Measurements from ENCODE around the gene HLA-A.
A peak's percentile ranks its signal among the peaks of the same experiment; 100 is the strongest.
"Not testable (repeated sequence)": the region's sequence is repeated elsewhere in the genome, so short reads cannot be mapped to it uniquely, and the experiment has no call there.

Gene HLA-A

DNA sequence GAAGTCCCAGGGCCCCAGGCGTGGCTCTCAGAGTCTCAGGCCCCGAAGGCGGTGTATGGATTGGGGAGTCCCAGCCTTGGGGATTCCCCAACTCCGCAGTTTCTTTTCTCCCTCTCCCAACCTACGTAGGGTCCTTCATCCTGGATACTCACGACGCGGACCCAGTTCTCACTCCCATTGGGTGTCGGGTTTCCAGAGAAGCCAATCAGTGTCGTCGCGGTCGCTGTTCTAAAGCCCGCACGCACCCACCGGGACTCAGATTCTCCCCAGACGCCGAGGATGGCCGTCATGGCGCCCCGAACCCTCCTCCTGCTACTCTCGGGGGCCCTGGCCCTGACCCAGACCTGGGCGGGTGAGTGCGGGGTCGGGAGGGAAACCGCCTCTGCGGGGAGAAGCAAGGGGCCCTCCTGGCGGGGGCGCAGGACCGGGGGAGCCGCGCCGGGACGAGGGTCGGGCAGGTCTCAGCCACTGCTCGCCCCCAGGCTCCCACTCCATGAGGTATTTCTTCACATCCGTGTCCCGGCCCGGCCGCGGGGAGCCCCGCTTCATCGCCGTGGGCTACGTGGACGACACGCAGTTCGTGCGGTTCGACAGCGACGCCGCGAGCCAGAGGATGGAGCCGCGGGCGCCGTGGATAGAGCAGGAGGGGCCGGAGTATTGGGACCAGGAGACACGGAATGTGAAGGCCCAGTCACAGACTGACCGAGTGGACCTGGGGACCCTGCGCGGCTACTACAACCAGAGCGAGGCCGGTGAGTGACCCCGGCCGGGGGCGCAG is at the start of gene HLA-A:
HLA-A (plus strand) TSS at position 258 of the 778 bp plus-strand sequence; CDS start at position 280, 22 bp downstream.
- DNase-seq (ENCODE audit: low spot score) = peak; percentile 96

DNA sequence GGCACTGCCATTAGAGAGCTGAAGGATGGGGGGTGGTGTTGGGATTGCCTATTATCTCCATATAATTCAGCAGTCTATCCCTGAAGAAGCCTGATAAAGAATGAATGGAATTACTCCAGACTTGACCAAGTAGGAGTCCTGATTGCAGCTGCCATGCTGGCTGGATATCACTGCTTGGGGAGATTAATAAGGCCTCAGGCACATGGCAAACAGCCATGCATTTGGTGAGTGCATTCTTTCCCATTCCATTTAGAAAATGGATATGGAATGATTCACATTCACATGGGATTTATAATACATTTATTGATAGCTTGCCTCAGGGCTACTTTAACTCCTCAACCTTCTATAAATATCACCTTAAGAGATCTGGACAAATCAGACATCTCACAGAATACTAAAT is 49.6 kb upstream of the HLA-A start:
- DNase-seq (ENCODE audit: low spot score) = no peak

DNA sequence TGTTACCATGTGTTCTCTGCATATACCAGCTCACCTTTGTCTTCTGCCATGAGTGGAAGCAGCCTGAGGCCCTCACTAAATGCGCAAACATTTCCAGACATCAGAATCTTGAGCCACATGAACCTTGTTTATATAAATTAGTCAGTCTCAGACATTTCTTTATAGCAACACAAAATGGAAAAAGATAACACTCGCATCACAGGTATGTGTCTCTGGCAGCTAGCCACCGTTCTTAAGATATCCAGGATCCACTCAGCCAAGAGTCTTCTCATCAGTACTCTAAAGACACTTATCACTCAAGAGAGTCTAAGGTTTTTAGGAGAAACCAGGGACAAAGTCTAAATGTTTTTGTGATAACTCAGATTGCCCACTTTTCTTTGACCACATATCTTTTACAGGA is 43.1 kb upstream of the HLA-A start:
- DNase-seq (ENCODE audit: low spot score) = no peak

DNA sequence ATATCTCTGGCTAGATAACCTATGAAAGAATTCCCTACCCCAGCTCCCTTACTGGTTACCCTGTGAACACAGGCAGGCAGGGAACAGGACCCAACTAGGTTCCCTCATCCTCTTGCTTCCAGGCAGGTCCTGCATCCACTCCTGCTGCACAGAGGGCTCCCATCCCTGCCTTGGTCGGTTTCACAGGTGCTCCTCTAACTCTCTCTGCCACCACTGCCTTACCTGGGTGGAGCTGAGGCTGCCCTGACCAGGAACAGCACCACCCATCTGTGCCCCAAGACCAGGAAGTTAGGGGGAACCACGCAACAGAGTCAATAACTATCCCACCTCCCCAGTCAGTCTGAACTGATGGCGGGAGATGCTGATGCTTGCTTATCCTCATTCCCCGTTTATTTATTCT is 37.0 kb upstream of the HLA-A start:
- no peak for DNase-seq (ENCODE audit: low spot score)

DNA sequence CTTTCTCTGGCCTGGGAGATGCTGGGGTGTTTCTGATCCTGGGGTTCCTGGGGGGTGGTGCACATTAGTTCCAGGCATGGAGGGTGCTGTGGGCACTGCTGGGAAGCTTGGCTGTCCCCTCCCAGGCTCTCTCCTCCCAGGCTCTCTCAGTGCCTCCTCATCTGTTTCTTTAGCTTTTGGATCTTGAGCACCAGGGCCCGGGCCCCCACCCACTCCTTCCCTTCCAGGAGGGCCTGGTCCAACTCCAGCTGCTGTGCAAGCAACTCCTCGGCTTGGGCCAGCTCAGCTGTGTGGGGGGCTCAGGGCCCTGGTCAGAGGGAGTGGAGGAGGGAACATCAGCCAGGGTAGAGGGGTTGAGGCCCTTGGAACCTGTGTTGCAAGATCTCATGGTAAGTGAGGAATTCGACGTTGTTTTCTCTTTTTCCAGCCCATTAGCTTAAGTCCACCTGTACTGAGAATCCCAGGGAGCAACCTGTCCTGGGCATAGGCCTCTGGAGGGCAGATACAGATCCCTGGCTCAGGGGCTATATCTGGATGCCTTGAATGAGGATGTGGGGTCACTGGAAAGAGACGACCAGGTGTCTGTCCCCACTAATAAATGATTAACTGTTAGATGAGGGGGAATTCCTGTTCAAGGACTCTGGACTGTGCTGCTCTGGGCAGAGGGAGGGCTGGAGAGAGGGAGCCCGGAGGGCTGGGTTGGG is 34.5 kb upstream of the HLA-A start:
- DNase-seq (ENCODE audit: low spot score) = no peak

DNA sequence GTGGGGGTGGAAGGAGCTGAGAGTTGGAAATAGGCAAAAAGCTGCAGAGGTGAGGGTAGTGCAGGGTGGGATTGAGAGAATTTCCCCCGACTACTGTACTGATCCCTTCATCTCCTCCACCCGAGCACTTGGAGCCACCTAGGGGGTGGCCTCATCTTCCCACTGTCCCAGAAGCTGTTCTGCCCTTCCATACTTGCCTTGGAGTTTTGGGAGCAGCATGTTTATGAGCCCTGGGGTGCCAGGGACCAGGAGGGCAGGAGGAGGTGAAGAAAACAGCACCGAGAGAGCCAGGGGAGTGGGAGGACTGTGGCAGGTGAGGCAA is 34.0 kb upstream of the HLA-A start:
- DNase-seq (ENCODE audit: low spot score) = no peak

DNA sequence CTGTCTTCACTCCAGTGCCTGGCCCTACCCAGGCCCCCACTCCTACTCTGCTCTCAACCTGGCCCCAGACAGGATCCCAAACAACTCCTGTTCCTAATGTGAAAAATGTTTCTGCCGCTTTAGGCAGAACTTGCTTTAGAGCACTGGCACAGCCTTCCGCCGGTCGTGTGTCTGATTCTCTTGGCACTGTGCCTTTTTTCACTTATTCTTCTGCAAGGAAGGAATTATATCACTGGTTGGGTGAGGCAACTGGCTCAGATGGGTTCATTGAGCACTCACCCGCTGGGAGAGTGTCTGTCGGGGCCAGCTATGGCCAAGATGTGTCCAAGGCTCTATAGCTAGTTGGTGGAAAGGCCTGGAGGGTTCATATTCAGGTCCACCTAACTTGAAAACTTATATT is 33.6 kb upstream of the HLA-A start:
- no peak for DNase-seq (ENCODE audit: low spot score)

DNA sequence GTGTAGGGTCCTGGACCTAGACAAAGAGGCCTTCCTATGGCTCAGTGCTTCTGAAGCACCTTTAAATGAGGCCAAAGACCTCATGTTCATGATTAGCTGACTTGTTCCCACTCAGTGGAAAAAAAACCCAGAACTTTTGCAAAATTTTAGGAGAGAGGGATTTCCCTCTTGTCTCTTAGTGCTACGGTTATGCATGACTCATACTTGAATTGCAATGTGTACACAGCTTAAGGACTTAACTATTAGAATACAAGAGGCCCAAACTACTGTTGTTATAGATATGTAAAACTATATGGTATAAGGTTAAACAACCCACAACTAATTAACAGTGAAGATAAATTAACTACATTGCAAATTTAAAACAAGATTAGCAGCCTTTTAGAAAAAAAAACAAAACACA is 32.3 kb upstream of the HLA-A start:
- no peak for DNase-seq (ENCODE audit: low spot score)

DNA sequence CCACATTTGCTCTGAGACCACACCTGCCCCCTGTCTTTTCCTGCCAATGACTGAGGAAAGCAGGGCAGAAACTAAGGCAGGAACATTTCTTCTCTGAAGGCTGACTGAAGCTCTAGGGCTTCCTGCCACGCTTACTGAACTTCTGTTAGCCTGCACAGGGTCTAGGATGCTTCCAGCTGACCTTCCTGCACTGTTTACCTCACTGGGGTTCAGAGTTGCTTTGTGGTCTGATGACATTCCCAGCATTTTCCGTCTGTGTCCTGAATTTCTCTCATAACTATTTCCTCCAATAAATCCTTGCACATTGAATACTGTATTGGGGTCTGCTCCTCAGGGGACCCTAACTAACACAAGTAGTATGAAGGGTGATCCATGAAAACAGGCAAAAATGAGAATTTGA is 29.5 kb upstream of the HLA-A start:
- no peak for DNase-seq (ENCODE audit: low spot score)

DNA sequence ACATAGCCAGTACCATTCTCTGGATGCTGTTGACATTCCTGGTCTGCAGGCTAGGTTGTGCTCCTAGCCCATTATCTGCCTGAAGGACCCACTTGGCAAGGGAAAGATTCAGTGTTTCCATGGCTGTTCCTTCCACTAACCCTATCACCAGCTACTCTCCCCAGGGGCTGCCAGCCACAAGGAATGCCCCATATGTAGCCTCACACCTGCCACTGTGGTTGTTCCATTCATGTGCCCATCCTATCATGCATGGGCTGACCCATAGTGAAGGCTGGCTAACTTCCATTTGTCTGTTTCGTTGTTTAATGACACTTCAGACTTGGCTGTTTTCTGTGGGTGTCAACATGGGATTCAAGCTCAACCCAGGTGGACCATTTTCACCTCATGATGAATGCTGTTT is 25.6 kb upstream of the HLA-A start:
- DNase-seq (ENCODE audit: low spot score) = no peak

DNA sequence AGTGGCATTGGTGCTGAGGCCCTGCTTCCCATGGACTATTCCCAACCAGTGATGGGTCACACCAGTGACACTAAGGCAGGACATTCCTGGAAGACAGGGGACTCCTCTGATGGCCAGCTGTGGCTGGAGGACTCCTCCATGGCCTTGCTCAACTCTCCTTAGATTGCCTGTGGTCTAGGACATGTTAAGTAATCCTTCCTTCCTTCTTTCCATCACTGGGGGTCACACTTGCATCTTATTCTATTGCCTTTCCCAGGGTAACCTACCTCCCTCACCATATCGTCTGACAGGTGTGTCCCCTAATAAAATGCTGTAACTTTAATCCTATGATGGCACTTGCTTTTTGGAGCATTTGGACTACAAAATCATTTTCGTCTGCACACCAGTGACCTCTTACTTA is 24.5 kb upstream of the HLA-A start:
- no peak for DNase-seq (ENCODE audit: low spot score)

DNA sequence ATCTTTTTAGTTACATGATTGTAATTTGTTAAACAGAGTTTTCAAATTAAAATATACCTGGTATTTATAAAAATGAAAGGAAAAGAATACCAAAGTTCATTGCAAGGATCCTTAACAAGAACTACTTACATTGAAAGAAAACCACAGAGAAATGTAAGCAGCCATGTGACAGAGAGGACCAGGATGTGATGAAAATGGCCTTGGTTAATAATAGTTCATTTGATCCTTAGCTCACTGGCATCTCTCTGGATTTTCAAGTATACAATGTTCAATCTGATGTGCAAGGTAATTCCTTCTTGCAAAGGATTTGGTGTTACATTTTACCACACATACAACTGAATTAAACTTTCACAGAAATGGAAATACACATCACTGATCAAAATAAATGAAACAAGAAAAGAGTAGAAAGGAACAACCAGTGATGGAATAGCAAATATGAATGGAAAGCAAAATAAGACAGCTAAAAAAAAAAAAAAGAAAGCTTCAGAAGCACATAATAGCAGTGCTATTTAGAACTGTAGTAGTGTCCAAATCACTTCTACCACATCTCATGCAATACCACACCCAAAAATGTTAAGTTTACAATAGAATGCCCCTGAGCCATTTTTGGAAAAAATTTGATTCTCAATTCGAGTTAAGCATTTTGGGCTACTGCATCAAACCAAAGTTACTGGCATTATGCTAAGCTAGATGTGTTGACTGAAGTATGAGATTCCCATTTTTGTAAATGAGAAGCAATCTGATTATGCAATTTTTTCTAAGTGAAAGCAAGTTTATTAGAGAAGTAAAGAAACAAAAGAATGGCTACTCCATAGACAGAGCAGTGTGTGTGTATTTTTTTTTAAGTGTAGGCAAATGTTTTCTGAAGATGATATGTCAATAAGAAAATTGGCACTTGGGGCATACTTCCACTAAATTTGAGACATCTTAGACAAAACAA is 22.6 kb upstream of the HLA-A start:
- no peak for DNase-seq (ENCODE audit: low spot score)

DNA sequence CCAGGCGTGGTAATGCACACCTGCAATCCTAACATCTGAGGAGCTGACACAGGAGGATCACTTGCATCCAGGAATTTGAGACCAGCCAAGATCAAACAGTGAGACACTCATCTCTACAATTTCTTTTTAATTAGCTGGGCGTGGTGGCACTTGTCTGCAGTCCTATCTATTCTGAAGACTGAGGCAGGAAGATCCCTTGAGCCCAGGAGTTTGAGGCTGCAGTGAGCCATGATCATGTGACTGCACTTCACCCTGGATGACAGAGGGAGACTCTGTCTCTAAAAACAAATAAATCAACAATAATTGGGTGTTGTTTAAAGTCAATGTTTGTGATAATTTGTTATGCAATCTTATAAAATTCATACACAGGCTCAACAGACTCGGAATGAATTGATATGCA is 18.0 kb upstream of the HLA-A start:
- DNase-seq (ENCODE audit: low spot score) = no peak

DNA sequence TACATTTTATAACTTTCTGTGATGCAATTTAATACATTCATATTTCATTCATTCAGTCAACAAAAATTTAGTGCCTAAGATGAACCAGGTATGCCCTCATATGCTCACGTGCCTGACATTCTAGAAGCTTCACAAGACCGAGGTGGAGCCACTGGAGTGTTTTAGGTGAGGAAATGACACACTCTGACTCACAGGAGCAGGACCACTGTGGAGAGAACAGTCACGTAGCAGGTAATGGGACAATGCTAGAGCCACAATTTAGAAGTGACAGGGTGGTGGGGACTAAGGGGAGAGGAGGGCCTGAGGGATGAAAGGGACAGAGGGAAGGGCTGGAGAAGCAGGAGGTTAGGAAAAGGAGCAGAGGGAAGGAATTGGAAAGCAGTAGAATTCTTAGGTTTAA is 17.6 kb upstream of the HLA-A start:
- no peak for DNase-seq (ENCODE audit: low spot score)

DNA sequence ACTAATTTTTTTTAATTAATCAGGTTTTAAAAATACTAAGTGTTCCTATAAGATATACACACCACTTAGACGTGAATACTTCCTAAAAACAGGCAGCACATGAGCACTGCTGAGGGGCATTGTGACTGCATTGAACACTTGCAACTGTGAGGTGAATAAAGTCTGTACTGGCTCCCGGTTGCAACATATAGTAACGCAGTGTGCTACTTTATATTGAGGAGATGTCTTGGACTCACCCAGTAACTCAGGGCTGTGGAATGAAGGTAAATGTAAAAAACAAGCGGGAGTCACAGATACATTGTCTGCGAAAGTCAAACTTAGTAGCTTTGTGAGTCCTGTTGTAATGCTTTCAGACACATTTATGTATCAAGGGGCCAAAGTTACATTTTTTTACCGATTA is 17.0 kb upstream of the HLA-A start:
- DNase-seq (ENCODE audit: low spot score) = no peak

DNA sequence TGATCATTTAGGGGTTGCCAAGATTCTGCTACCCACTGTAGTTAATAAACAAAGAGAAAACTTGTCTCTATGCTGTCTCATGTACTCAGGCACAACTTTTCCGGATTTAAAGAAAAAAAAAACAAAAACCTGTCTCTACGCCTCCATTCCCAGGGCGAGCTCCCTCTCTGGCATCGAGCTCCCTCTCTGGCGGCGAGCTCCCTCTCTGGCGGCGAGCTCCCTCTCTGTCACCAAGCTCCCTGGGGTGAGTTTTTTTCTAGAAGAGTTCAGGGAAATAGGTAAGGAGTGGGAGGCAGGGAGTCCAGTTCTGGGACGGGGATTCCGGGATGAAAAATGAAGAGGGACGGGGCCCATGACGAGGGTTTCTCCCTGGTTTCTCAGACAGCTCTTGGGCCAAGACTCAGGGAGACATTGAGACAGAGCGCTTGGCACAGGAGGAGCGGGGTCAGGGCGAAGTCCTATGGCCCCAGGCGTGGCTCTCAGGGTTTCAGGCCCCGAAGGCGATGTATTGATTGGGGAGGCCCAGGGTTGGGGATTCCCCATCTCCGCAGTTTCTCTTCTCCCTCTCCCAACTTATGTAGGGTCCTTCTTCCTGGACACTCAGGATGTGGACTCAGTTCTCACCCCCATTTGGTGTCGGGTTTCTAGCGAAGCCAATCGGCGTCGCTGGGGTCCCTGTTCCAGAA is 16.5 kb upstream of the HLA-A start:
- DNase-seq (ENCODE audit: low spot score) = no peak

DNA sequence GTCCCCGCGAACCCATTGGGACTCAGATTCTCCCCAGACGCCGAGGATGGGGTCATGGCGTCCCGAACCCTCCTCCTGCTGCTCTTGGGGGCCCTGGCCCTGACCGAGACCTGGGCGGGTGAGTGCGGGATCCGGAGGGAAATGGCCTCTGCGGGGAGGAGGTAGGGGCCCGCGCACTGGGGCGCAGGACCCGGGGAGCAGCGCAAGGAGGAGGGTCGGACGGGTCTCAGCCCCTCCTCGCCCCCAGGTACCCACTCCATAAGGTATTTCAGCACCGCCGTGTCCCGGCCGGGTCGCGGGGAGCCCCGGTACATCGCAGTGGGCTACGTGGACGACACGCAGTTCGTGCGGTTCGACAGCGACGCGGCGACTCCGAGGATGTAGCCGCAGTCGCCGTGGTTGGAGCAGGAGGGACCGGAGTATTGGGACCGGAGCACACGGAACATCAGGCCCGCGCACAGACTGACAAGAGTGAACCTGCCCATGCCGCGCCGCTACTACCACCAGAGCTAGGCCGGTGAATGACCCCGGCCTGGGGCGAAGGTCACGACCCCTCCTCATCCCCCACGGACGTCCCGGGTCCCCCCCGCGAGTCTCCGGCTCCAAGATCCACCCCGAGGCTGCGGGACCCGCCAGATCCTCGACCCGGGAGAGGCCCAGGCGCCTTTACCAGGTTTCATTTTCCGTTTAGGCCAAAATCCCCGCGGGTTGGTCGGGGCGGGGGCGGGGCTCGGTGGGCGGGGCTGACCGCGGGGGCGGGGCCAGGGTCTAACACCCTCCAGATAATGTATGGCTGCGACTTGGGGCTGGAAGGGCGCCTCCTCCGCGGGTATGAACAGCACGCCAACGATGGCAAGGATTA is 15.7 kb upstream of the HLA-A start:
- peak; percentile 28 for DNase-seq (ENCODE audit: low spot score)

DNA sequence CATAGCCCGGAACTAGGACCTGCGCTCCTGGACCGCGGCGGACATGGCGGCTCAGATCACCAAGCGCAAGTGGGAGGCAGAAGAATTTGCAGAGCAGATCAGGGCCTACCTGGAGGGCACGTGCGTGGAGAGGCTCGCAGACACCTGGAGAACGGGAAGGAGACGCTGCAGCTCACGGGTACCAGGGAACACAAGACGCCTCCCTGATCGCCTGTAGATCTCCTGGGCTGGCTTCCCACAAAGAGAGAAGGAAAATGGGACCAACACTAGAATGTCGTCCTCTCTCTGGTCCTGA is 15.1 kb upstream of the HLA-A start:
- no peak for DNase-seq (ENCODE audit: low spot score)

DNA sequence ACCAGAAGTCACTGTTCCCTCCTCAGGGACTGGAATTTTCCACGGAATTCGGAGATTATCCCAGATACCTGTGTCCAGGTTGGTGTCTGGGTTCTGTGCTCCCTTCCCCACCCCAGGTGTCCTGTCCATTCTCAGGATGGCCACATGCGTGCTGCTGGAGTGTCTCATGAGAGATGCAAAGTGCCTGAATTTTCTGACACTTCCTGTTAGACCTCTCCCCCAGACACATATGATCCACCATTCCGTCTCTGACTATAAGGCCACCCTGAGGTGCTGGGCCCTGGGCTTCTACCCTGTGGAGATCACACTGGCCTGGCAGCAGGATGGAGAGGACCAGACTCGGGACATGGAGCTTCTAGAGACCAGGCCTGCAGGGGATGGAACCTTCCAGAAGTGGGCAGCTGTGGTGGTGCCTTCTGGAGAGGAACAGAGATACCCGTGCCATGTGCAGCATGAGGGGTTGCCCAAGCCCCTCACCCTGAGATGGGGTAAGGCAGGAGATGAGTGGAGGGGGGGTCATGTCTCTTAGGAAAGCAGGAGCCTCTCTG is 14.4 kb upstream of the HLA-A start:
- no peak for DNase-seq (ENCODE audit: low spot score)

DNA sequence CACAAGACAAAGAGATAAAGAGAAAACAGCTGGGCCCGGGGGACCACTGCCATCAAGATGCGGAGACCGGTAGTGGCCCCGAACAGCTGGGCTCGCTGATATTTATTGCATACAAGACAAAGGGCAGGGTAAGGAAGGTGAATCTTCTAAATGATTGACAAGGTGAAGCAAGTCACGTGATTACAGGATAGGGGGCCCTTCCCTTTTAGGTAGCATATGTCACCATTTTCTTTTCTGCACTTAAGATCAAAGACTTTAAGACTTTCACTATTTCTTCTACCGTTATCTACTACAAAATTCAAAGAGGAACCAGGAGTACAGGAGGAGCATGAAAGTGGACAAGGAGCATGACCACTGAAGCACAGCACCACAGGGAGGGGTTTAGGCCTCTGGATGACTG is 12.3 kb upstream of the HLA-A start:
- not testable (repeated sequence) for DNase-seq (ENCODE audit: low spot score)

DNA sequence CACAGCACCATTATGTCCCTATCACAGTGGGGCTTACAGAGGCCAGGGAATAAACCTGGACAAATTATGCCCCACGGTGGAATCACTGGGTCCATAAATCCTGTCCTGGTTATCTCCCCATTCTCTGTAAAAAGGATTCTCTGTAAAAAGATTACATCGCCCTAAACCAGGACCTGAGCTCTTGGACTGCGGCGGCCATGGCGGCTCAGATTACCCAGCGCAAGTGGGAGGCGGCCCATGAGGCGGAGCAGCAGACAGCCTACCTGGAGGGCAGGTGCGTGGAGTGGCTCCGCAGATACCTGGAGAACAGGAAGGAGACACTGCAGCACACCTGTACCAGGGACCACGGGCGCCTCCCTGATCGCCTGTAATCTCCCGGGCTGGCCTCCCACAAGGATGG is 8.4 kb upstream of the HLA-A start:
- DNase-seq (ENCODE audit: low spot score) = no peak
